Upper lobe of left lung (tissue), 6 donors: ENCODE data around the gene ITGAD. TPM values are rescaled to one million over a fixed set of nuclear protein-coding genes. Genes with fewer than 3 reads are reported as not detected.
A peak's percentile ranks its signal among the peaks of the same experiment; 100 is the strongest.

ENCODE experiments used
- ATAC-seq, 2 donors: fragments of 200-7000 bp; cut with Tn5 transposase; one replicate each; pipeline ENCODE4 v1.9.1; 2022; ENCODE audit warnings: mild to moderate bottlenecking in 2 of 2, moderate library complexity in 2 of 2; ENCODE audit not compliant: low FRiP score in 2 of 2
- DNase-seq, 2 donors: peaks; one replicate each; pipeline ENCODE4 v3.0.0-alpha.2; 2019 to 2020
- H3K27ac ChIP-seq, 4 donors: fragments of 200-600 bp; sonication (generic); one replicate each; pipeline ENCODE4 v1.5.1; 2016 to 2019
- H3K27me3 ChIP-seq, 4 donors: fragments of 200-600 bp; sonication (generic); one replicate each; pipeline ENCODE4 v1.5.1; 2017 to 2019
- H3K36me3 ChIP-seq, 4 donors: fragments of 200-600 bp; sonication (generic); one replicate each; pipeline ENCODE4 v1.5.1; 2016 to 2019
- H3K4me1 ChIP-seq, 4 donors: fragments of 200-600 bp; sonication (generic); one replicate each; pipeline ENCODE4 v1.5.1; 2018 to 2019
- H3K4me3 ChIP-seq, 4 donors: fragments of 200-600 bp; sonication (generic); one replicate each; pipeline ENCODE4 v1.5.1; 2017 to 2019; ENCODE audit warnings: mild to moderate bottlenecking in 2 of 4, moderate library complexity in 1 of 4
- H3K9me3 ChIP-seq, 4 donors: fragments of 200-600 bp; sonication (generic); one replicate each; pipeline ENCODE4 v1.5.1; 2018 to 2019
- EP300 ChIP-seq, 4 donors: sonication (generic); formaldehyde crosslinking; IDR thresholded peaks; one replicate each; pipeline ENCODE4 v1.5.1; 2017; ENCODE audit warnings: antibody characterized with exemption in 4 of 4, control low read depth in 2 of 4
- POLR2A ChIP-seq, 4 donors: fragments of 450-650 bp; IDR thresholded peaks; one replicate each; pipeline ENCODE4 v1.5.1; 2016 to 2017; ENCODE audit warnings: antibody characterized with exemption in 4 of 4, mild to moderate bottlenecking in 2 of 4
- POLR2AphosphoS5 ChIP-seq, 2 donors: sonication (generic); formaldehyde crosslinking; IDR thresholded peaks; one replicate each; pipeline ENCODE4 v1.5.1; 2017; ENCODE audit warnings: antibody characterized with exemption in 2 of 2
- WGBS, 2 donors: methylation state at CpG; one replicate each; pipeline ENCODE4 v1.1.5; 2017 to 2018; 5-methylcytosine and 5-hydroxymethylcytosine counted together
- total RNA-seq, 6 donors: library from RNA; depleted of rRNA in 4 of 6; stranded (reverse); fragments of >200 nt in 4 of 6; gene quantifications; one replicate each; pipeline versions ENCODE4 v1.1.0 to v1.2.1, GENCODE V29; 2016 to 2021
- TF ChIP-seq, protein P1 (sequence below), 6 experiments: fragments of 450-650 bp in 4 of 6; fragments of 200-600 bp in 2 of 6; sonication (generic) in 2 of 6; IDR thresholded peaks; one replicate each; pipeline ENCODE4 v1.5.1; 2016 to 2019; ENCODE audit warnings: antibody characterized with exemption in 6 of 6
- donor health status: DM: no; HTN: no; CAD: no; lungs with moderate emphysema.
- donor health status: DM: no; HTN: yes; CAD: no; lungs with severe emphysema.

ITGAD gene
- total RNA-seq, 6 donors from 2014 or later: 0.15 to 0.69 (median 0.52) TPM; not detected in 3

DNA sequence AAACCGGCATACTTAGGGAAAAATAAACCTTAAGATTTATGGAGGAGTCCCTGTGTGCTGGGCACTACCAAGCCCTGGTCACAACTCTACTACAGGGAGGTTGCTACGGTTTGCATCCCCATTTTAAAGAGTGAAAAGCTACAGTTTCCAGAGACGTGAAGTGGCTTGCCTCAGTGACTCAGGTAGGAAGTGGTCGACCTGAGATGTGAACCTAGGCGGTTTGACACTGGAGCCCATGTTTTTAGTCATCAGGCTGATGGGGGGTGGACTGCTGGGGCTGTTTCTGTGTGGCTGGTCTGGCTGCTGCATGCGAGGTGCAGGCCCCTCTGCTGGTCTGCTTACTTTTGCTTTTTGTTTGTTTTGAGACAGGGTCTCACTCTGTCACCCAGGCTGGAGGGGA, 28.5 kb downstream of the ITGAD start:
- TF ChIP-seq POLR2A (IDR thresholded peaks at IDR 0.05): no peak
- TF ChIP-seq, protein P1, sequence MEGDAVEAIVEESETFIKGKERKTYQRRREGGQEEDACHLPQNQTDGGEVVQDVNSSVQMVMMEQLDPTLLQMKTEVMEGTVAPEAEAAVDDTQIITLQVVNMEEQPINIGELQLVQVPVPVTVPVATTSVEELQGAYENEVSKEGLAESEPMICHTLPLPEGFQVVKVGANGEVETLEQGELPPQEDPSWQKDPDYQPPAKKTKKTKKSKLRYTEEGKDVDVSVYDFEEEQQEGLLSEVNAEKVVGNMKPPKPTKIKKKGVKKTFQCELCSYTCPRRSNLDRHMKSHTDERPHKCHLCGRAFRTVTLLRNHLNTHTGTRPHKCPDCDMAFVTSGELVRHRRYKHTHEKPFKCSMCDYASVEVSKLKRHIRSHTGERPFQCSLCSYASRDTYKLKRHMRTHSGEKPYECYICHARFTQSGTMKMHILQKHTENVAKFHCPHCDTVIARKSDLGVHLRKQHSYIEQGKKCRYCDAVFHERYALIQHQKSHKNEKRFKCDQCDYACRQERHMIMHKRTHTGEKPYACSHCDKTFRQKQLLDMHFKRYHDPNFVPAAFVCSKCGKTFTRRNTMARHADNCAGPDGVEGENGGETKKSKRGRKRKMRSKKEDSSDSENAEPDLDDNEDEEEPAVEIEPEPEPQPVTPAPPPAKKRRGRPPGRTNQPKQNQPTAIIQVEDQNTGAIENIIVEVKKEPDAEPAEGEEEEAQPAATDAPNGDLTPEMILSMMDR (IDR thresholded peaks at IDR 0.05): no peak
- no peak for TF ChIP-seq POLR2AphosphoS5 (IDR thresholded peaks at IDR 0.05)
- TF ChIP-seq EP300 (IDR thresholded peaks at IDR 0.05): no peak
- Histone ChIP-seq H3K27me3 (no peaks in the 10 kb centered on the region), H3K9me3 (no peaks in the 10 kb centered on the region), H3K4me1 (no peaks in the 10 kb centered on the region), H3K27ac (no peak overlapping the region), H3K36me3 (no peaks in the 10 kb centered on the region), H3K4me3 (no peak overlapping the region)
- no peak for DNase-seq
- ATAC-seq: no peak
- WGBS, 2 donors: 51 to 58% methylated on average over 6 of the region's 6 CpGs

- Histone ChIP-seq H3K9me3 (no peaks in the 10 kb centered on the region), H3K4me3 (no peak overlapping the region), H3K27me3 (no peaks in the 10 kb centered on the region), H3K4me1 (peaks cover 3 to 6% (median 5%) of the 10 kb centered on the region in 4 donors), H3K27ac (no peak overlapping the region), H3K36me3 (no peaks in the 10 kb centered on the region)
- WGBS, 2 donors: 53 to 66% methylated on average over 3 of the region's 3 CpGs
- no peak for DNase-seq
- TF ChIP-seq POLR2AphosphoS5 (IDR thresholded peaks at IDR 0.05) (no peak), EP300 (IDR thresholded peaks at IDR 0.05) (no peak), POLR2A (IDR thresholded peaks at IDR 0.05) (no peak)
- TF ChIP-seq, protein P1 (IDR thresholded peaks at IDR 0.05): no peak
- no peak for ATAC-seq
Observed at GRCh38 chr16:31423241-31423640, 30.1 kb downstream of the ITGAD start.

DNA sequence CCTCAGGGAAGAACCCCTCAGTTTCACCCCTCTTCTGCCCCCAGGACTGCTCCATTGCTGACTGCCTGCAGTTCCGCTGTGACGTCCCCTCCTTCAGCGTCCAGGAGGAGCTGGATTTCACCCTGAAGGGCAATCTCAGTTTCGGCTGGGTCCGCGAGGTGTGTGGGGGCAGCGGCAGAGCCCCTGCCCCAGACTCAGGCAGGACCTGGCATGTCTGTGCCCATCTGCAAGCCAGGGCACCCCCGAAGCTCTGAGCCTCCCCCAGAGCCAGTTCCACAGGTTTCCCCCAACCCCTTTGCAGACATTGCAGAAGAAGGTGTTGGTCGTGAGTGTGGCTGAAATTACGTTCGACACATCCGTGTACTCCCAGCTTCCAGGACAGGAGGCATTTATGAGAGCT, 30.7 kb downstream of the ITGAD start:
- ATAC-seq (no peak), DNase-seq (no peak)
- Histone ChIP-seq H3K9me3 (no peaks in the 10 kb centered on the region), H3K4me3 (no peak overlapping the region), H3K4me1 (peaks cover 3 to 6% (median 5%) of the 10 kb centered on the region in 4 donors), H3K36me3 (no peaks in the 10 kb centered on the region), H3K27me3 (no peaks in the 10 kb centered on the region), H3K27ac (no peak overlapping the region)
- no peak for TF ChIP-seq POLR2A (IDR thresholded peaks at IDR 0.05)
- no peak for TF ChIP-seq EP300 (IDR thresholded peaks at IDR 0.05)
- TF ChIP-seq, protein P1 (IDR thresholded peaks at IDR 0.05): no peak
- TF ChIP-seq POLR2AphosphoS5 (IDR thresholded peaks at IDR 0.05): no peak
- WGBS, 2 donors: 80 to 89% methylated on average over 10 to 12 of the region's 12 CpGs

DNA sequence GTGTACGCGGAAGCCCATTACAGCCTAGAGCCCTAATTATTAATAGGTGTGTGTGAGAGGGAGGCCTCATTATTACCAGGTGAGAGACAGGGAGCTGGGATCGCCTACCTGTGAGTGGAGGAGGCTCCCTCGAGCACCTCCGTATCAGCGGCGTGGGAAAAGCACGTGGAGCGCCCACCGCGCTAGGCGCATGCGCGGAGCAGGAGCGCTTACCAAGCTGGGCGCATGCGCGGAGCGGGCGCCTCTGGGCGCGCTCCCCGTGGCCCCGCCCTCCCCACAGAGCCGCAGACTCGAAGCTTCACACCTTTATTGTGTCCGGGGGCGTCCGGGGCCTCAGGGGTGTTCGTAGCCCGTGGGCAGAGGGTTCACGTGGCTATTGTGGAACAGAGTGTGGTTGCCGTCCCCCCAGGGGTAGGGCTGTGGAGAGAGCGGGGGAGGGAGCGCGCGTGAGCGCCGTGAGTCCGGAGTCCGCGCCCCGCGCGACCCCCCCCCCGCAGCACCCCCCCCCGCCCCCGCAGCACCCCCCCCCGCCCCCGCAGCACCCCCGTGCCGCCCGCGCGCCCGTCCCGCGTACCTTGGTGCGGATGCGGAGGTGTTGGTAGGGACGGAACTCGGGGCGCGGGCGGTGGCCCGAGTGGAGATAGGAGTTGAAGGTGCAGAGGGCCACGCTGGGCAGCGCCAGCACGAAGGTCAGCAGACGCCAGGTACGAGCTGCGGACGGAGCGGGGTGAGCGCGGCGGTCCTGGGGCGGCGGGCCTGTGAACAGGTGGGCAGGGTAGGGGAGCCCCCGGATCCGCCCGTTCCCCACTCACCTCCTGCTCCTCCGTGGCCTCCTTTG, 34.5 kb downstream of the ITGAD start:
- DNase-seq (peak; percentile 29 to 94), ATAC-seq (peak in 1 of 2 donors; percentile 82)
- H3K27me3 ChIP-seq: no peaks in the 10 kb centered on the region
- TF ChIP-seq, protein P1 (IDR thresholded peaks at IDR 0.05): no peak
- TF ChIP-seq POLR2A (IDR thresholded peaks at IDR 0.05) (no peak), EP300 (IDR thresholded peaks at IDR 0.05) (no peak), POLR2AphosphoS5 (IDR thresholded peaks at IDR 0.05) (no peak)
- no peak overlapping the region for H3K27ac ChIP-seq
- no peaks in the 10 kb centered on the region for H3K36me3 ChIP-seq
- no peaks in the 10 kb centered on the region for H3K9me3 ChIP-seq
- peak overlapping the region in 3 of 4 donors; percentile 32 to 47 (median 39) for H3K4me3 ChIP-seq
- WGBS, 2 donors: 15 to 31% methylated on average over 18 to 70 of the region's 83 CpGs
- H3K4me1 ChIP-seq: peaks cover 3 to 6% (median 5%) of the 10 kb centered on the region in 4 donors
